ENCODE measurements around the gene PLEKHA6. TPM values are rescaled to one million over a fixed set of nuclear protein-coding genes. Genes with fewer than 3 reads are reported as not detected.

PLEKHA6 gene
- total RNA-seq, 1 donor from 2014 or later: 4.9 TPM

DNA sequence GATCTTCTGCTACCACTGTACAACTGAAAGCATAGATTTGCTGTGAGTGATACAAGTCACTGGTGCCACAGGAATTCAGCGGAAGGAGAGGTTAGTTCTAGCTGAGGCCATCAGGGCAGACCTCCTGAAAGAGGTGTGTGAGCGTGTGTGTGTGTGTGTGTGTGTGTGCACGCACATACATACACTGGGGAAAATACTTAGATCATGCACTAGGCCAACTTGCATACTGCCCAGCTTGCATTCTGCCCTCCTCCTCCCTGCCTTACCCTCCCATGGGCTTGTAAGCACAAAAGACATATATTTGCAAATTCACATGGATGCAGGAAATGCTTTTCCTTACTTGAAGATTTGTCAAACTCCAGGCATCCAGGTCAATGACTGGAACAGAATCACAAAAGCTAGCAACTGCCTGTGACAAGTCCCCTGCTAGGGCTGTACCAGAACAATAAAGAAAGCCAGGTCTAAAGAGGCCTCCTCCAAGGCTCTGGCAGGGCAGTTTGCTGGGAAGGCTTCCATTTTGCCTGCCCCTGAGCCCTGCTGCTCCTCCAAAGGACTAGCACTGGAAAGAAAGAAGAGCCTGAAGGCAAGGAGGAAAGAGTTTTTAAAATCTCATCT is 23.2 kb downstream of the PLEKHA6 start:
- H3K27me3 ChIP-seq: no peaks in the 10 kb centered on the region

DNA sequence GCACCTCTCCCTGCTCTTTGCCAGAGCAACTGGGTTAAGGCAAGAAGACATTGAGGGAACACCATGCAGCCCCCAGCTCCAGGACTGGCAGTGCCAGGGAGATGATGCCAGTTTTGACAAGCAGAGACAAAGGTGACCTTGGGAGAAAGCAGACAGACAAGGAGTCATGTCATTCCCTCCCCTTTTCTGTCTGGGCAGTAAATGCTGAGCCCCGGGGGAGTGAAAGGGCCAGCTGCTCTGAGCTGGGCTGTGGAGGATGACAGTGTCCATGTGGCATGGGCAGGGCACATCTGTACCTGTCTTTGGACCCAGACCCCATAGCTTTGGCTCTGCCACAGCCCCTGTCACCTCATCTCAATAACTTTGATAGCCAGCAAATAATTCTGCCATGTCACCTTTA is 24.2 kb downstream of the PLEKHA6 start:
- no peak for DNase-seq (ENCODE audit: low spot score in 2 of 2)
- TF ChIP-seq, protein P1, sequence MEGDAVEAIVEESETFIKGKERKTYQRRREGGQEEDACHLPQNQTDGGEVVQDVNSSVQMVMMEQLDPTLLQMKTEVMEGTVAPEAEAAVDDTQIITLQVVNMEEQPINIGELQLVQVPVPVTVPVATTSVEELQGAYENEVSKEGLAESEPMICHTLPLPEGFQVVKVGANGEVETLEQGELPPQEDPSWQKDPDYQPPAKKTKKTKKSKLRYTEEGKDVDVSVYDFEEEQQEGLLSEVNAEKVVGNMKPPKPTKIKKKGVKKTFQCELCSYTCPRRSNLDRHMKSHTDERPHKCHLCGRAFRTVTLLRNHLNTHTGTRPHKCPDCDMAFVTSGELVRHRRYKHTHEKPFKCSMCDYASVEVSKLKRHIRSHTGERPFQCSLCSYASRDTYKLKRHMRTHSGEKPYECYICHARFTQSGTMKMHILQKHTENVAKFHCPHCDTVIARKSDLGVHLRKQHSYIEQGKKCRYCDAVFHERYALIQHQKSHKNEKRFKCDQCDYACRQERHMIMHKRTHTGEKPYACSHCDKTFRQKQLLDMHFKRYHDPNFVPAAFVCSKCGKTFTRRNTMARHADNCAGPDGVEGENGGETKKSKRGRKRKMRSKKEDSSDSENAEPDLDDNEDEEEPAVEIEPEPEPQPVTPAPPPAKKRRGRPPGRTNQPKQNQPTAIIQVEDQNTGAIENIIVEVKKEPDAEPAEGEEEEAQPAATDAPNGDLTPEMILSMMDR (IDR thresholded peaks at IDR 0.05): no peak
- intact Hi-C loops (cut with DNase I): no loop called here

More for the DNA sequence above, 23.2 kb downstream of the PLEKHA6 start:
- TF ChIP-seq, protein P1 (IDR thresholded peaks at IDR 0.05): no peak
- no peak for DNase-seq (ENCODE audit: low spot score in 2 of 2)
- no peaks in the 10 kb centered on the region for H3K4me1 ChIP-seq
- intact Hi-C loops (cut with DNase I): no loop called here
- H3K4me3 ChIP-seq: no peak overlapping the region
- H3K36me3 ChIP-seq: no peaks in the 10 kb centered on the region
- no peak overlapping the region for H3K27ac ChIP-seq
- H3K9me3 ChIP-seq: no peaks in the 10 kb centered on the region

DNA sequence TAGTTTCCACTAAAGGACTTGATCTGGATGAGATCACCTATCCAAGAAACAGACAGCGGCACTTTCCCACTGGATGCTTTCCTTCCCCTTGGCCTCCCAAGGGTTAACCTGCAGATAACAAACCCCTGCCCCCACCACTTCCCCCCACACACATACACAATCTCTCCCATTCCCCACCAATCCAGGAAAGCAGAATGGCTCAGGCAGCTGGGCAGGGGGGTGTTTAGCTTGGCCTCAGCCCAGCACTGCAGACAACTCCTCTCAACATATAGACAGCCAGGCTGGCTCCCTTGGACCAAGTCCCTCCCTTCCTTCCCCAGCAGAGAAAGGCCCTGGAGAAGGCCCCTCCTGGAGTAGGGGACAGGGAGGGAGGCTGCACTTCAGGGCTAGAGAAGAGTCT is 24.6 kb downstream of the PLEKHA6 start:
- intact Hi-C loops (cut with DNase I): no loop called here
- no peaks in the 10 kb centered on the region for H3K36me3 ChIP-seq
- H3K4me1 ChIP-seq: no peaks in the 10 kb centered on the region
- TF ChIP-seq, protein P1 (IDR thresholded peaks at IDR 0.05): no peak
- H3K9me3 ChIP-seq: no peaks in the 10 kb centered on the region
- DNase-seq (ENCODE audit: low spot score in 2 of 2): no peak
- no peak overlapping the region for H3K27ac ChIP-seq
- H3K27me3 ChIP-seq: no peaks in the 10 kb centered on the region
- no peak overlapping the region for H3K4me3 ChIP-seq

More for the DNA sequence above, 24.2 kb downstream of the PLEKHA6 start:
- H3K27ac ChIP-seq: no peak overlapping the region
- no peak overlapping the region for H3K4me3 ChIP-seq
- H3K9me3 ChIP-seq: no peaks in the 10 kb centered on the region
- no peaks in the 10 kb centered on the region for H3K36me3 ChIP-seq
- no peaks in the 10 kb centered on the region for H3K27me3 ChIP-seq
- no peaks in the 10 kb centered on the region for H3K4me1 ChIP-seq

DNA sequence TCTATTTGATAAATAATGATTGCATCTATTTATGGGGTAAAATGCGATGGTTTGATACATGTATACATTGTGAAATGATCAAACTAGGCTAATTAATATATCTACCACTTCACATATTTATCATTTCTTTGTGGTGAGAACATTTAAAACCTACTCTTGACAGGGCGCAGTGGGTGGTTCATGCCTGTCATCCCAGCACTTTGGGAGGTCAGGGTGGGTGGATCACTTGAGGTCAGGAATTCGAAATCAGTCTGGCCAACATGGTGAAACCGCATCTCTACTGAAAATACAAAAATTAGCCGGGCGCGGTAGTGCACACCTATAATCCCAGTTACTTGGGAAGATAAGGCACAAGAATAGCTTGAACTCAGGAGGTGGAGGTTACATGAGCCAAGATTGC is 25.3 kb downstream of the PLEKHA6 start:
- TF ChIP-seq, protein P1 (IDR thresholded peaks at IDR 0.05): no peak
- H3K27me3 ChIP-seq: no peaks in the 10 kb centered on the region
- H3K27ac ChIP-seq: no peak overlapping the region
- H3K4me3 ChIP-seq: no peak overlapping the region
- H3K36me3 ChIP-seq: no peaks in the 10 kb centered on the region
- H3K4me1 ChIP-seq: no peaks in the 10 kb centered on the region
- intact Hi-C loops (cut with DNase I): no loop called here
- no peak for DNase-seq (ENCODE audit: low spot score in 2 of 2)
- H3K9me3 ChIP-seq: no peaks in the 10 kb centered on the region

DNA sequence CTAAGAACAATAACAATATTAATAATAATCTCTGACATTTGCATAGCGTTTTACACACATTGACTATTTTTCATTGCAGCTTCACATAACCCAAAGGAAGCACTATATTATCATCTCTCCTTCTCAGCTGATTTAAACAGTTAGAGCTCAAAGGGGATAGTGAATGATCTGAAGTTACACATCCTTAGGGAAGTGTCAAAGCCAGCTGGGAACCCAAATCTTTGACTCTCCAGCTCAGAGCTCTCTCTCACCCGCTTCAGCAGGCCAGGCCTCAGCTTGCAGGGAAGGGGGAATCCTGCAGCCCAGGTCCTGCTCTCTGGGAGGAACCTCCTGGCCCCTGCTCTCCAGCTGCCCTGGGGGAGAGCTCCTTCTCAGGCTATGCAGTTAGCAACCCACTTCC is 26.3 kb downstream of the PLEKHA6 start:
- intact Hi-C loops (cut with DNase I): no loop called here
- Histone ChIP-seq H3K27ac (no peak overlapping the region), H3K9me3 (no peaks in the 10 kb centered on the region), H3K27me3 (no peaks in the 10 kb centered on the region), H3K4me3 (no peak overlapping the region), H3K36me3 (no peaks in the 10 kb centered on the region), H3K4me1 (no peaks in the 10 kb centered on the region)
- TF ChIP-seq, protein P1 (IDR thresholded peaks at IDR 0.05): no peak
- DNase-seq (ENCODE audit: low spot score in 2 of 2): no peak

Data from ascending aorta (tissue), 2 donors.